GM12891 (cell line): Measurements from ENCODE around the gene BOD1L1.

Experiments used
- POLR2A ChIP-seq: IDR thresholded peaks from 2 replicates; pipeline ENCODE4 v1.6.1; 2011; ENCODE audit warnings: low read depth, low read length, control low read depth
- POLR2AphosphoS5 ChIP-seq: IDR thresholded peaks from 2 replicates; pipeline ENCODE4 v1.6.1; 2011; ENCODE audit warnings: low read depth, low read length, control low read depth

- TF ChIP-seq POLR2AphosphoS5 = no peak
- TF ChIP-seq POLR2A = no peak
Measured at GRCh38 chr4:13615161-13615560, 12.4 kb downstream of the BOD1L1 start.
